ENCODE measurements around the gene EHHADH.

The EHHADH gene

DNA sequence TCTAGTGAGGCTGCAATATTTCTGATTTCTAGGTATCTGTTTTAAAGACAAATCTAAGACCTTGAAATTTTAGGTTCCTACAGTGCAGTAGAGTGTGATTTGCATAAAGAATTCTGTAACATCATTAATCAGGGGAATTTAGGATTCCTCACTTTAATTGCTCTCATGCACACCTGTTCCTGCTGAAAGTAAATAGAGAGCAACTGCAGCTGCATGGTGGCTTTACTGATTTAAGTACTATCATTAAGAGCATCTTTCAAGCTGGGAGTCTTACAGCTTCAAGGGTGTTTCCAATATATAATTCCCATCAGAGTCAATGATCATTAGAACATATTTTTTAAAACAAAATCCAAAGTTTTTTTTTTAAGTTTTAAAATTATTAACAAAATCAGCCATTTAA, 65.0 kb downstream of the EHHADH start:
- no peak for DNase-seq

DNA sequence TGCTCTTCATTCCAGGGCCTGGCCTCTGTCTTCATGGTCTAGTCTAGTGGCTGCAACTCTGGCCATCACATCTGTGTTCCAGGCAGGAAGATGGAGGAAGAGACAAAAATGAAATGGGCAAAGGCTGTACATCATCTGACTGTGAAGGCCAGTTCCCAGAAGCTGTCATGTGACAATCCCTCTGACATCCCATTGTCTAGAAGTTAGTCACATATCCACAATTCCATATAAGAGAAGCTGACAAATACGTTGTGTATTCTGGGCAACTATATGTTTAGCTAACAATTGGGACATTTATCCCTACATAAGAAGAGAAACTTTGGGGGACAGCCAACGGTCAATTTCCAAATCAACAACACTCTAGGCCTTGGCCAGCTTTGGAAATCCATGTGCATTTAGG, 66.5 kb downstream of the EHHADH start:
- DNase-seq, result no peak

DNA sequence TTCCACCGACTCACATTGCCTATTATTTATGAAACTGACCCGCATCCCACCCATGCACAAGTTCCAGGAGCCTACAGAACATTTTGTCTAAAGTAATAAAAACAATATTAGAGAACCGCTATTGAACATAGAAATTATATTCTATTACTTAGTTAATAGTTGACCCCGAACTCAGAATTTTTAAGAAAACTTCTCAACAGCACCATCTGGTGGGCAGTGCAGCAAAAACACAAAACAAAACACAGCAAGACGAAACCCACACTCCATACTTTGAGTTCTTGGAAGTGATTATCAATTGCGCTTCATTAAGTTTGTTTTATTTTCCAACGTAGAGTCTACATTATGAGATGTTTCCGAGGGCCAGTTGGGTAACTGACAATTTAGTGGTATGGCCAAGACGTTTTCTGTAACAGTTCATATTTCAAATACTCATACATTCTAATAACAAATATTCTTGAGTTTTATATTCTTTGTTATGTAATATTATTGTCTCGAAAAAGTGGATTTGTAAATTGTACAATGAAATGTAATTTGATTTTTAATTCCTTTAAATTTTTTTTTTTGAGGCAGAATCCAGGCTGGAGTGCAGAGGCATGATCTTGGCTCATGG, 77.0 kb downstream of the EHHADH start:
- DNase-seq, result no peak

DNA sequence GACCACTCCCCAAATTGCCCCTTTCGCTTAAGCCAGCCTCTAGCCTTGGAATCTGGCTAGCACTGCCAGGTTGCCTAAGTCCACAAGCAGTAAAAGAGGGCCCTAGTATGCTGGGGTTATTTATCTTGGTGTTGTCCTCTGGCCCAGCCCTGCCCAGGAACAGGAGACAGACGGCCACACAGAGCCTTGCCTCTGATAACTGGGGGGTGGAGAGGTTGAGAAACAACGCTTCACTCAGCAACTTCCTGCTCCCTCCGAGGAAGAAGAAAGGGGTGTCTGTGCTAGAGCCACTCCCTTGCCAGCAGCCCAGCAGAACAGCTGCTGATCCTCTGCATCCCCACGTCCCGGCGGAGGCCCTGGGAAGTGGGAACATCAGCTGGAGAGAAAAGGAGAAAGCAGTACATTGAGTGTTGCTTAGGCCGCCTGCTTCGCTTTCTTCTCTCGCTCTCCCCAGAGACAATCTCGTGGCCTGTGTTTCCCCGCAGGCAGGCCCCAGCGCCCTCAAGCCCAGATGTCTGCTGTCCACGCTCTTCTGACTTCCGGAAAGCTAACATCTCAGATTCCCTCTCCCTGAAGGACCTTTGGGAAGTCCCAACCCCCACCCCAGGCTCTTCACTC, 78.4 kb downstream of the EHHADH start:
- no peak for DNase-seq

DNA sequence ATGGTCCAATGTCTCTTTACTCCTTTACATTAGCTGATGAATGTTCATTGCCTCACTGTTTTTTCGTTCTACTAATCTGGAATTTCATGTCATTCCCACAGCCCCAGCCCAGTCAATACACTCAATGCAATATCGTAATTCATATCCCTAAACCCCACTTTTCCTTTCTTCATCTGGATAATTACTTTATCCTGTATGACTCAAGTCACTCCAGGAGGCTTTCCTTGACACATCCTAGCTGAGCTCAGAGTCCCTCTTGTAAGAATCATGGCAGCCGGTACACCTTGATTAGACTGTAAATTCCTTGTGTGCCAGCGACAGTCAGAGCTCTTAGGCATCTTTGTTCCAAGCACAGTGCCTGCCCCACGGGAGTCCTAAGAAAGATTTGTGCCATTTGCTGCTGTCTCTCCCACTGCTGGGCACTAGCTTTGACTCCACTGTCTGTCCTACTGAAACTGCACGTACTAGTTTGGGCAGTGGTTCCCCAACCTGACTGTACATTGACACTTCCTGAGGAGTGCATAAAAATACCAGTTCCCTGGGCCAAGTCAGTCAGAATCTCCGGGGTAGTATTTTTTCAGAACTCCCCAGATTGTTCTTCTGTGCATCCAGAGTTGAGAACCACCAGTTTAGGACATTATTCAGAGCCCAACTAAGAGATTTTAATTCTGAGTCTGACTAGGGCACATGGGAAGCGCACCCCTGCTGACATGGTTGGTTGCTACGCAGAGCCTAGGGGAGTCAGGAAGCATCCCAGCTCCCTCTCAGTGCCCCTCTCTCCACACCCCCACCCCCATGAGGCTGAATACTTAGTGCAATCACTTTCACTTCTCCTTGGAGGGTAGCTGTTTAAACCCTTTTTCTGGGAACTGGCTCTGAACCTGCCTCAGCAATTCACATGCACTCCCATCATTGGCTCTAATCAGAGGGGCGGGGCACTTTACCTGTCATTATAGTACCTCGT, 81.5 kb downstream of the EHHADH start:
- no peak for DNase-seq

DNA sequence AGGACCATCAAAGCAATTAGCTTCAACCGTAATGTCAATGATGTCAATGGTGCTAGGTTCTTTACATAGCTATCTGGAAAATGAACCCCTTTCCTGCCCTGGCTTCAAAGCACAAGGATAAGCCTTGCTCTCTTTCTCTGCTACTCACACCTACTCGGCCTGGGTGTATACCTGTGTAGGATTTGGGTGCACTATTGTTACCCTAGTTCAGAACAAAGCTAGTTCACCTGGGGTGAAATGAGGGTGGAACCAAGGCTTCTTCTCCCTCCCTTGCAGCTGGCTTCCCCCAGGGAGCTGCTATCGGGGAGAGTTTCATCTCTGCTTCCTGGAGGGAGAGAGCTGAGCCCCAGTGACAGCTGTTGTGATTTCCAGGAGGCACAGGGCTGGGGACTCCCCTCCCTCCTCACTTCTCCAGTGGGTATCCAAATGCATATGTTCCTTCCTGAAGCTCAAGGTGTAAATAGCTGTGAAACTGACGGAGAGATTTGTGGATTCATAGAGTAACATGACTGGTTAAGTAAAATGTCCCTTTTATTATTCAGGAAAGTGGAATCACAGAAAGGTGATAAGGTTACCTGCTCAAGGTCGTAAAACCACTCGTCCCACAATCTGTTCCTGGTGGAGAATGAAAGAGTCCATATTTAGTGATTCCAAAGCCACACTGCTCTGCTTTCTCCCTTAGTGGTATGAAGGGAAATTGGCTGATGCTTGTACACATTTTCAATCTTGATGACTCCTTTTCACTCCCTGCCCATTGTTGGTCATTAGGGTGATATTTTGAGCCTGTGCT, 89.2 kb downstream of the EHHADH start:
- no peak for DNase-seq

DNA sequence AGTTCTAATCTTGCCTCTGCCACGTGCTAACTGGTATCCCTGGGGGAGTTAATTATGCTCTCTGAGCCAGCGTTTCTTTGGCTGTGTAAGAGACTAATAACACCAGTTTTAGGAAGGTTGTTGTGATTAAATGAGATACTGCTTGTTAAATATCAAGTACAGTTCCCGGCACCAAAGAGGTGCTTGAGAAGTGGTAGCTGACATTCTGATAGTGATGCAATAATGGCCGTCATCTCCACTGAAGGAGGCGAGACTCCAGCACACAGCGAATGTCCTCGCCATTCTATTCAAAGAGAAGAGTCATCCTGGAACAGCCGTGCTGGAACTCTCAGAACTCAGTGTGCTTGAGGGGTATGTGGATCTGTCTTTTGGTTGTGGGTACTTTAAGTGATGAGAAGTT, 91.2 kb downstream of the EHHADH start:
- DNase-seq, result no peak

DNA sequence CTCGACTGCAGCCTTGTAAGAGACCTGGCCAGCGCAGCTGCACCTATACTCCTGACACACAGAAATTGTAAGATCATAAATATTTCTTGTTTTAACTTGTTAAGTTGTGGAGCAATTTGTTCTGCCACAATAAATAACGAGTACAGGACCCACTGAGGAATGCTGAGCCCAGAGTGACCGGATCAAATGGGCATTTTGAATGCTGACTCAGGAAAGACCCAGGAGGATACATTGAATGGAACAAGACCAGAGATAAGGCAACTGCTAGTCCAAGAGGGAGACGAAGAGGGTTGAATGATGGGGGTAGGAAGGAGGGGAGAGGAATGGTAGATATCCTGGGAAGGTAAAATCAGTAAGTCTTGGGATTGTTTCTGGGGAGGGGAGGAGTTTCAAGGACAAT, 92.1 kb downstream of the EHHADH start:
- no peak for DNase-seq

DNA sequence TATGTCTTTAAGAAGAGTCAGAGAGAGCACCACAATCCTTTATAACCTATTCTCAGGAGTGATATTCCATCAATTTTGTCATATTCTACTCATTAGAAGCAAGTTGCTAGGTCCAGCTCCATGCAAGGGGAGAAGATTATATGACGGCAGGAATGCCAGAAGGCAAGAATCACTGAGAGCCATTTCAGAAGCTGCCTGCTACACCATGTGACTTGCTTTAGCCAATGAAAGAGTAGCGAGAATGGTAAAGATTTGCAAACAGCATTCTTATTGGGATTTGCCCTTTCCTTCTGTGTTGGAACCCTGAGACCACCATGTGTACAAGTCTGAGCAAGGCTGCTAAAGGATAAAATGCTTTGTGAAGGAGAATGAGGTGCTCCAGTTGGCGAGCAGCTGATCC, 96.5 kb downstream of the EHHADH start:
- DNase-seq, result no peak

DNA sequence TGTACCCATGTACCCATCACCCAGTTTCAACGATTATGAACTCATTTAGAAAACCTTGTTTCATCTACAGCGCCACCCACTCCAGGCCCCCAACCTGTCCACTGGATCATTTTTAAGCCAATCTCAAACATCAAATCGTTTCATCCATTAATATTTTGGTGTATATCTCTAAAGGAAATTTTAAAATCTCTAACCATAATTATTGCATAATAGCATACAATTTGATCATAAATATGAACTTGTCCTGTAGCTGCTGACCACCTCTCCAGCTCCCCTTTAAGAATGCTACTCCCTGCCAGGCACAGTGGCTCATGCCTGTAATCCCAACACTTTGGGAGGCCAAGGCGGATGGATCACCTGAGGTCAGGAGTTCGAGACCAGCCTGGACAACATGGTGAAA, 98.2 kb downstream of the EHHADH start:
- no peak for DNase-seq

DNA sequence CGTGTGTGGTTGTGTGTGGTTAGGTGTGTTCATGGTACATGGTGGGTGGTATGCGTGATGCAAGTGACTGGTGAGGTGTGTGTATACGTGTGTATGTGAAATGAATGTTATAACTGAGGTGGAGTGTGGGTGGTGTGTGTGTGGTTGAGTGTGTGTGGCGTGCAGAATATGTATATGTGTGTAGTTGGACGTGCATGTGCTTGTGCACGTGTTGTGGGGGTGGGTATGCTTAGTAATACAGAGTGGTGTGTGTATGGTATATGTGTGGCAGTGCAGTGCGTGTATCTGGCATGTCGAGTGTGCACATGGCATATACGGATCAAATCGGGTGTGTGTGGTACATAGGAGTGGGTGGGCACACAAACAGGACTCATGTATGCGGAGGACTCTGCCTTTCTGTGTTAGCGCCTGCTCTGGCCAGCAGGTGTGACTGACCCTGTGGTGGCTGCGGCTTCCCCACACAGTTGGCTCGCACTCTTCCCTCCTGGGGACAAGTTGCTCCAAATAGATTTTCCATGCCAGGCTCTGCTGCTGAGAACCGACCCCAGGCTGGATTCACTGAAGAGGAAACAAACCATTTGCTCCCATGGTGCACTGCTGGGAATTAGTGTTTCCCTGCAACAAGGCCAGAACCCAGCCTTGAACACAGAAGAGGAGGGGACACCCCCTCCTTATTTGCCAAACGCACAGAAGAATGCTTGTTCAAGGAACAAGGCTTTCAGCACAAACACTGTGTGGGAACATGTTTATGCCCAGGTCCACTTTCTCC, 99.8 kb downstream of the EHHADH start:
- DNase-seq, result no peak

DNA sequence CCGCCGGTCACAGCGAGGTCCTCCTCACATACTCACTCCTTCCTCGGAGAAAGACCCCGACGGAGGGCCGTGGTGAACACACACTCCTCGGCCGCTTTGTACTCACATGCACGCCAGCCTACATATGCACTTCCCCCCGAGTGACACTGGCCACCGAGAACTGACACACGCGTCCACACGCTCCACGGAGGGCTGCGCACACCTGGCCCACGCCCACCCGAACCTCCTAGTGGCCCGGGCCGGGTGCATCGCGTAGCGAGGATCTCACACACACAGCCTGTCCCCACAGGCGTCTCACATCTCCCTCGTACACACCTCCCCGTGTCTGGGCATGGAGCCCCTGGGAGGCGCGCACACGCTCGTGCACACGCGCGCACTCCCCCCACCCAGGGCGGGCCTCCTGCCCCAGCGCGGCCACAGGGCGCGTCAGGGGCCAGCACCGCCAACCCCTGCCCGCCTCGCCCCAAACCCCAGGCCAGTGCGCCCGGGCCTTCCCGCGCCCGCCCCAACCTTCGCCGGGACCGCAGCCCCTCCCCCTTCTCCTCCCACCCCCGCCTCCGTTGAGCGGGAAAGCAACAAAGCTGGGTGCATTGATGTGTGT, 100.6 kb downstream of the EHHADH start:
- DNase-seq, result no peak

DNA sequence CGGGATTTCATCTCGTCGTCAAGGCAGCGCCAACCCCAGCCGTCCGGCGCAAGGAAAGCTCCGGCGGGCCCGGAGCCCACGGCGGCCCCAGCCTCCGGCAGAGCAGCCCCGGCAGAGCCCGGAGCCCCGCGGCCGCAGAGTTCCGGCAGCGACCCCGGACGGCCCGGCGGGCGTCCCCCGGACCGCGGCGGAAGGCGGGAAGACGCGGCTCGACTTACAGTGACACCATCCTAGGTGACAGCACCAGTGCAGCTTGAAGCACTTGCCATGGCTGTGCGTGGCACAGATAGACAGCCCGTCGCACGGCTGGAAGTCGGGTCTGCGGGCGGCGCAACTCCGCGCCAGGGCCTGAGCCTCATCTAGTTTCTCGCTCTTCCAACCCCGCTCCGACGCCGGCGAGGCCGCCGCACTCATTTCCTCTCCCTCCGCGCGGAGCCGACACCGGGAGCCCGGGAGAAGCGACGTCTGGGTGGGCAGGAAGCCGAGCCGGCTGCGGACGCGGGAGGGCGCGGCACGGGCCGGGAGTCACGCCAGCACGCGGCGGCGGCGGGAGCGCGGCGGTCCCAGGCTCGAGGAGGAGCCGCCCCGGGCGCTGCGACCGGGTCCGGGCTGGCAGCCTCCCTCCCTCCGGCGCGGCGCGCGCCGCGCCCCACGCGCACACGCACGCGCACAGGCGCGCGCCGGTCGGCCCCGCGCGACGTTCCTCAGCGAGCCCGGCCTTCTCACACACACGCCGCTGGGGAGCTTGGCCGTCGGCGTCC, 101.3 kb downstream of the EHHADH start, which contains the start of gene C3orf70:
TSS of gene C3orf70 (minus strand) at position 651 of the 761 bp plus-strand sequence. CDS start at position 414, 237 bp downstream.
- no peak for DNase-seq

DNA sequence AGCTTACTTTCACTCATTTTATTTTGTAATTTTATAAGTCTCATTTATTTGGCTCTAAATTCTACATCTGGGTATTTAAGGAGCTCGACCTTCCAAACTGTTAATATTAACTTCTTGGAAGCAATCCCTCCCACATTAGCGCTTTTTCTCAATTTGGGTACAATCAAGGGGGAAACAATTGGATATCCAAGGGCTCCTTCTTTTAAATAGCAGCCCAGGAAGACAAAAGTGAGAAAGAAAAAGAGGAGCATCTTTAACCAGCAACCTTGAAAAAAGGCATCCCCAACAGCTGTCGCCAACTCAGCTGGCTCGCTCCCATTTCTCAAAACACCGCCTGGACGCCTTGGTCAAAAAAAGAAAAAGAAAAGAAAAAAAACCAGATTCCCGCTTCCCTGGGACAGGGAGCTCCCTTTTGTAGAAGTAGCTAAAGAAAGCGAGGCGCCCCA, 101.9 kb downstream of the EHHADH start:
- no peak for DNase-seq

DNA sequence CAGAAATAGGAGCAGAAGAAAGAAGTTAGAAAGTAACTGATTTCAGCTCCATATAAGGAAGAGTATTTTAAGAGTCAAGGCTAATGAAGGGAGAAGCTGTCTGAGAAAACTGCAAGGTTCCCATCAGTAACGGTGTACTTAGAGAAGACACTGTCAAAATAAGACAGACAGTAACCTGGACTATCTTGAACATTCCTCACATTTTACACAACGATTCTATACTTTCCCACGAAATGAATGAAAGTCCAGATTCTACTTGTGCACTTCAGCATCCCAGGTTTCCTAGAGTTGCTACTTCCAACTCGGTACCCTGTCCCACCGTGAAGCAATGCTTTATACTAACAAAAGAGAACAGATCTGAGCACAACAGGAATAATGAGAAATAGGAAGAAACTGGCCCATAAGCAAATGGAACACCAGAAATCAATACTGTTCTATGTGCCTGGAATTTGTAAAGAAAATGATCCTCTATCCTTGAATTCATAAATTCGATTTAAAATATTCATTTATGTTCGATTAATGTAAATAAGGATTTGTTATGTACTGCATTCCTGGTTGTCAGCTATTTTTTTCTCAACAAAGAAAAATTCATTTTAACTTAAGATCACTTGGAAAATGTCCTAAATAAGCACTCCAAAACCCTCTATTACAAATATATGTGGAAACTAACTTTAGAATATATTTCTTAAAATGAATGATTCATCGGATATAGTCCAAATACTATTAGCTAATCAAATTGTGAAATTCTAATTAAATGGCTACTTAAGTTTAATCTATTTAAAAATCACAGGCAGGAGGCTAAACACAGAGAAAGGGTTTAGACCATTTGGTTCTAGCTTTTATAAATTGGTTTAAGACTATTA, 102.5 kb downstream of the EHHADH start:
- no peak for DNase-seq

DNA sequence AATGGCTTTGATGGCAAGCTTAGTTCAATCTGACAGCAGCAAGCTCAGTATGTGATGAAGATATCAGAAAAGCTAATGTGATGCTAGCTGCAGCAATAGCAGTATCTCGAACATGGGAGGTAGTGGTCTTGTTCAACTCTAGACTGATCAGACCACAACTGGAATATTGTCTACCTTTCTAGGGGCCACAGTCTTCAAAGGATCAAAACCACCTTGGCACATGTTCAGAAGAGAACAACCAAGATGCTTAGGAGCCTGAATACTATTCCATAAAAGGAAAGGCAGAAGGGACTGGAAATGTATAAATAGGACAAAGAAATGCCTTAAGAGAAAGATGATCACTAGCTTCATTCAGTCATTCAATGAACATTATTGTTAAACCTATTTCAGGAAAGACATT, 103.3 kb downstream of the EHHADH start:
- no peak for DNase-seq

DNA sequence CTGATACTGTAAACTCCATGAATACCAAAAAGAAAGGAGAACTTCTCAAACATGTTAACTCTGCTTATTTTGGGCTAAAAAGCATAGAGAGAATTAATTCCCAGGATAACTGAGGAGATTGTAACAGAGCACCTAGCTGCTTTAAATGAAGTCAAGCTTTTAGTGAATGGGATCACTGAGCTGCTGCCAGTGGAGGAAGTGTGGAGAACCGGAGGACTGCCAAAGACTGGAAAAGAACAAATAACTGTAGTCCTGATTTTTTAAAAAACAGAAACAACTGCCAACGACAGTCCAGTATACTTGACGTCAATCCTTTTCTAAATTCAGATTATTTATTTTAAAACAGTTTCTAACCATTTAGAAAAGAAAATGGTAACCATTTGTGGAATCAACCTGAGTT, 104.3 kb downstream of the EHHADH start:
- DNase-seq, result no peak

DNA sequence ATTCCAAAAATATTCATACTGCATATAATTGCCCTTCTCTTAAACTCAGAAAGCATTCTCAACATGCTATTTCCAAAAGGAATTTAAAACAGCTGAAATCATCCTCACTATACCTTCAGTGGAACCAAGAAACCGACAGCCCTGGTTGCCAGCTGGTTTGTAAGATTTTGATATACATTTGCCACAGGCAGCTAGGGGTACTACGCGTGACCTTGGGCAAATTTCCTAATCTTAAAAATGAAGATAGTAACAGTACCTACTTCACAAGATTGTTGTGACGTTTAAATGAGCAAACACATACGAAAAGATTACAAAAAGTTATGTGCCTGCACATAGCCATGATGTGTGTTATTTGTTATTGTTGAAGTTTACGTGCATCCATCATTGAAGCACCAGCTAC, 108.3 kb downstream of the EHHADH start:
- DNase-seq, result no peak

DNA sequence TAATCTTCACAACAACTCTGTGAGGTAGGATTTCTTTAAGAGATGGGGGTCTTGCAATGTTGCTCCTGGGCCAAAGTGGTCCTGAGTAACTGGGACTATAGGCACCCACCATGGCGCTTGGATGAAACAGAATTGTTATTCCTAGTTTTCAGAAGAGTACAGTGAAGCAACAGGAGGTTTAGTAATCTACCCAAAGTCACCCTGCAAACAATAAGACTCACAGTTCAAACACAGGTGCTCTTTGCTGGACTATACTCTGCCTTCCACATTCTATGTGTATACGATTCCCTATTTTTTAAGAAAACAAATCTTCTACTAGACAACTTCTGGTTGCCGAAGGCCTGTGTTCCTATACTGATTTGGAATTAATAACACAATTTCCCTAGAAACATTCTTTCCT, 109.1 kb downstream of the EHHADH start:
- no peak for DNase-seq
